ENCODE data around the gene CANT1.

DNA sequence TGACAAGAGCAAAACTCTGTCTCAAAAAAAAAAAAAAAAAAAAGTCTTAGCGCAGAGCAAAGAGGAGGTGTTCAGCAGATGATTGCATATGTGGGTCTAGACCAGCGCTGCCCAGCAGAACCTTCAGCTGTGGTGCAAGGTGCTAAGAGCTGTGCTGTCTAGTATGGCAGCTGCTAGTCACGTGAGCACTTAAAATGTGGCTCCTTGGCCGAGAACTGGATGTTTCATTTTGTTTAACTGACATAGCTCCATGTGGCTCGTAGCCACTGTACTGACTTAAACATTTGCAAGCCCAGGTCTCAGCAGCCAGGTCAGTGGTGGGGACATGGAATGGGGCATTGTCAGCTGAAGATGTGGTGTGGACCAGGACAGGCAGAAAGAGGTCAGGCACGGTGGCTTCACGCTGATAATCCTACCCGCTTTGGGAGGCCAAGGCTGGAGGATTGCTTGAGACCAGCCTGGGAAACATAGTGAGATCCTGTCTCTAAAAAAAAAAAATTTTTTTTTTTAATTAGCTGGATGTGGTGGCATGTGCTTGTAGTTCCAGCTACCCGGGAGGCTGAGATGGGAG lies 23.6 kb upstream of the CANT1 start:
- no peak for TF ChIP-seq POLR2A (IDR thresholded peaks at IDR 0.05)
- TF ChIP-seq, protein P1, sequence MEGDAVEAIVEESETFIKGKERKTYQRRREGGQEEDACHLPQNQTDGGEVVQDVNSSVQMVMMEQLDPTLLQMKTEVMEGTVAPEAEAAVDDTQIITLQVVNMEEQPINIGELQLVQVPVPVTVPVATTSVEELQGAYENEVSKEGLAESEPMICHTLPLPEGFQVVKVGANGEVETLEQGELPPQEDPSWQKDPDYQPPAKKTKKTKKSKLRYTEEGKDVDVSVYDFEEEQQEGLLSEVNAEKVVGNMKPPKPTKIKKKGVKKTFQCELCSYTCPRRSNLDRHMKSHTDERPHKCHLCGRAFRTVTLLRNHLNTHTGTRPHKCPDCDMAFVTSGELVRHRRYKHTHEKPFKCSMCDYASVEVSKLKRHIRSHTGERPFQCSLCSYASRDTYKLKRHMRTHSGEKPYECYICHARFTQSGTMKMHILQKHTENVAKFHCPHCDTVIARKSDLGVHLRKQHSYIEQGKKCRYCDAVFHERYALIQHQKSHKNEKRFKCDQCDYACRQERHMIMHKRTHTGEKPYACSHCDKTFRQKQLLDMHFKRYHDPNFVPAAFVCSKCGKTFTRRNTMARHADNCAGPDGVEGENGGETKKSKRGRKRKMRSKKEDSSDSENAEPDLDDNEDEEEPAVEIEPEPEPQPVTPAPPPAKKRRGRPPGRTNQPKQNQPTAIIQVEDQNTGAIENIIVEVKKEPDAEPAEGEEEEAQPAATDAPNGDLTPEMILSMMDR (IDR thresholded peaks at IDR 0.05), result no peak
